Measurements from ENCODE around the gene ADGRG6. TPM values are rescaled to one million over a fixed set of nuclear protein-coding genes. Genes with fewer than 3 reads are reported as not detected.

Gene ADGRG6
- total RNA-seq, 1 experiment from 2014 or later, result 98.7 TPM

DNA sequence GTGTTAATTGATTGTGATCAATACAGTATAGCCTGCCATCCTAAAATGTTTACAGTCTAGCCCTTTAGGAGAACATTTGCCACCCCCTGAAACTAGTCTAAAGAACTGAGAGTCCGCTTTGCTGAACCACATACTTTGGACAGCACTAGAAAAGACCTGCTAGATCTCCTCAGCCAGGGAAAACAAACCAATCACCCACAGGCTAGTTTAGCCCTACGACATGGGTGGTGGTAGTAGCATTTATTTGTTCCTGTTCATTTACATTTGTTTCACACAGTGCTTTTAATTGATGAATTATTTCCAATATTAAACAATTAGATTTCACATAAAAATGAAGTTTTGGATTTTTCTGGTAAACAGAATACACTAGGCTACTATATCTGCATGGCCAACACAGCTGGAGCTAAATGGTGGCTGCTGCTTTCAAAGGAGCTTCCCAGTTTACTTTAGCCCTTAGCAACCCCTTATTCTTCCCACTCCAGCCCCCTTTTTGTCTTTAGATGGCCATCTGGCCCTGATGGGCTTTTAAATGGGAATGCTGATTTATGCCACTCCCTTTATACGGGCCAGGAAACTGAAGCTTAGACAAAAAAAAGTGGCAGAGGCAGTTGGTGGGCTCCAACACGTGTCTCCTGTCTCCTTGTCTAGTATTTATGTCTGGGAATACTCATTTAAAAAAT, 72.4 kb downstream of the ADGRG6 start:
- no peak overlapping the region for H3K4me3 Mint-ChIP-seq (ENCODE audit: unreplicated experiment)
- CTCF ChIA-PET, result no interaction called here
- intact Hi-C loops (cut with micrococcal nuclease; ENCODE audit: unreplicated experiment), result loop anchor here (2.0 kb wide), 1 partner anchor 43 kb away; no protein-coding TSS in a partner anchor
- H3K27me3 ChIP-seq (replicated peaks; ENCODE audit: control insufficient read depth, insufficient read depth, low read length), result no peaks in the 10 kb centered on the region
- no peak overlapping the region for H3K4me3 ChIP-seq (ENCODE audit: low read depth, low read length)
- H3K27ac Mint-ChIP-seq (ENCODE audit: unreplicated experiment), result peak overlapping the region; percentile 35
- peaks cover 41% of the 10 kb centered on the region for H3K36me3 Mint-ChIP-seq (ENCODE audit: insufficient read depth, unreplicated experiment)
- H3K4me1 Mint-ChIP-seq (ENCODE audit: low read depth, unreplicated experiment), result peaks cover 49% of the 10 kb centered on the region
- no peaks in the 10 kb centered on the region for H3K9me3 Mint-ChIP-seq (ENCODE audit: unreplicated experiment)
- no peaks in the 10 kb centered on the region for H3K27me3 Mint-ChIP-seq (ENCODE audit: insufficient read depth, unreplicated experiment)
- no peaks in the 10 kb centered on the region for H3K36me3 ChIP-seq (ENCODE audit: control insufficient read depth, insufficient read depth, low read length)
- POLR2A ChIA-PET, result no interaction called here
- H3K9me3 ChIP-seq, result no peaks in the 10 kb centered on the region
- TF ChIP-seq, protein P1, sequence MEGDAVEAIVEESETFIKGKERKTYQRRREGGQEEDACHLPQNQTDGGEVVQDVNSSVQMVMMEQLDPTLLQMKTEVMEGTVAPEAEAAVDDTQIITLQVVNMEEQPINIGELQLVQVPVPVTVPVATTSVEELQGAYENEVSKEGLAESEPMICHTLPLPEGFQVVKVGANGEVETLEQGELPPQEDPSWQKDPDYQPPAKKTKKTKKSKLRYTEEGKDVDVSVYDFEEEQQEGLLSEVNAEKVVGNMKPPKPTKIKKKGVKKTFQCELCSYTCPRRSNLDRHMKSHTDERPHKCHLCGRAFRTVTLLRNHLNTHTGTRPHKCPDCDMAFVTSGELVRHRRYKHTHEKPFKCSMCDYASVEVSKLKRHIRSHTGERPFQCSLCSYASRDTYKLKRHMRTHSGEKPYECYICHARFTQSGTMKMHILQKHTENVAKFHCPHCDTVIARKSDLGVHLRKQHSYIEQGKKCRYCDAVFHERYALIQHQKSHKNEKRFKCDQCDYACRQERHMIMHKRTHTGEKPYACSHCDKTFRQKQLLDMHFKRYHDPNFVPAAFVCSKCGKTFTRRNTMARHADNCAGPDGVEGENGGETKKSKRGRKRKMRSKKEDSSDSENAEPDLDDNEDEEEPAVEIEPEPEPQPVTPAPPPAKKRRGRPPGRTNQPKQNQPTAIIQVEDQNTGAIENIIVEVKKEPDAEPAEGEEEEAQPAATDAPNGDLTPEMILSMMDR (IDR thresholded peaks at IDR 0.05; ENCODE audit: insufficient read depth in 1 of 2, low read depth in 1 of 2, low read length in 1 of 2, severe bottlenecking in 1 of 2, unreplicated experiment in 1 of 2), result no peak
- no peak for DNase-seq
- BruUV-seq (replicated peaks), result no TSS peak
- H3K4me1 ChIP-seq, result peaks cover 70% of the 10 kb centered on the region

DNA sequence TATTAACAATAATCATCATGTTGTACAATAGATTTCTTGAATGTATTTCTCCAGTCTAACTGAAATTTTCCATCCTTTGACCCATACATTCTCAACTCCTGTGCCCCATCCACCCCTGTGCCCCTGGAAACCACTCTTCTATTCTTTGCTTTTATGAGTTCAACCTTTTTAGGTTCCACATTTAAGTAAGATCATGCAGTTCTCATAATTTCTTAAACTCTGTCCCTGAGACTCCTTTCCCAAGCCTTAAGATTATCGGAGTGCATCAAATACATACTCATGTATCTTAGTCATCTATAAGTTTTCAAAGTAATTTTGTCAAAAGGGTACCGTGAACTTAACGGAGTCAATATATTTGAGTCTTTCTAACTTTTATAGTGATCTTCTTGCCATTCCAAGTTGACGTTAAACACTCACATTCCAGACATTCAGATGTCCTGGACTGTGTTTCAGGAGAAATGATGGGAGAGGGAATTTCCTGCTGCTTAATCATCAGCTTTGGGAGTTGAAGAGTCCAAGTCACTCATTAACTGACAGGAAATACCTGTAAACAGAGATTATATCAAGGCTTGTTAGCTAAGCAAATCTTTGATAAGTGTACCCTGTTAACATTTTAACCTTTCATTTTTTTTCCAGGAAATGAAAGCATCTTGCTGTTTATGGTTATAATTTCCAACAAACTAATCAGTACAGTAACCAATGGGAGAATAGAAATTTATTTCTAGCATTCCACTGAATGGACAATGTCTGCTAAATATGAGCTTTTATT, 73.3 kb downstream of the ADGRG6 start:
- Mint-ChIP-seq H3K36me3 (ENCODE audit: insufficient read depth, unreplicated experiment) (peaks cover 41% of the 10 kb centered on the region), H3K4me1 (ENCODE audit: low read depth, unreplicated experiment) (peaks cover 58% of the 10 kb centered on the region), H3K4me3 (ENCODE audit: unreplicated experiment) (peak overlapping the region; percentile 68), H3K27me3 (ENCODE audit: insufficient read depth, unreplicated experiment) (no peaks in the 10 kb centered on the region), H3K27ac (ENCODE audit: unreplicated experiment) (peak overlapping the region; percentile 75), H3K9me3 (ENCODE audit: unreplicated experiment) (no peaks in the 10 kb centered on the region)
- intact Hi-C loops (cut with micrococcal nuclease; ENCODE audit: unreplicated experiment), result loop anchor here (1.0 to 2.0 kb wide), 6 partner anchors 13 to 143 kb away; no protein-coding TSS in a partner anchor
- POLR2A ChIA-PET, result interaction anchor here (0.7 kb wide), 1 partner anchor 73 kb away, joined by 4 read pairs; the partner anchor contains the start of gene ADGRG6
- H3K4me3 ChIP-seq (ENCODE audit: low read depth, low read length), result no peak overlapping the region
- H3K36me3 ChIP-seq (ENCODE audit: control insufficient read depth, insufficient read depth, low read length), result no peaks in the 10 kb centered on the region
- peak; percentile 61 to 77 for DNase-seq
- no peaks in the 10 kb centered on the region for H3K9me3 ChIP-seq
- peaks cover 75% of the 10 kb centered on the region for H3K4me1 ChIP-seq
- CTCF ChIA-PET, result interaction anchor here (0.9 to 1.6 kb wide), 2 partner anchors 12 to 74 kb away, joined by 3 read pairs; partner anchors contain the start of gene ADGRG6
- TF ChIP-seq, protein P1 (IDR thresholded peaks at IDR 0.05; ENCODE audit: insufficient read depth in 1 of 2, low read depth in 1 of 2, low read length in 1 of 2, severe bottlenecking in 1 of 2, unreplicated experiment in 1 of 2), result no peak
- no peaks in the 10 kb centered on the region for H3K27me3 ChIP-seq (replicated peaks; ENCODE audit: control insufficient read depth, insufficient read depth, low read length)
- BruUV-seq (replicated peaks), result no TSS peak

DNA sequence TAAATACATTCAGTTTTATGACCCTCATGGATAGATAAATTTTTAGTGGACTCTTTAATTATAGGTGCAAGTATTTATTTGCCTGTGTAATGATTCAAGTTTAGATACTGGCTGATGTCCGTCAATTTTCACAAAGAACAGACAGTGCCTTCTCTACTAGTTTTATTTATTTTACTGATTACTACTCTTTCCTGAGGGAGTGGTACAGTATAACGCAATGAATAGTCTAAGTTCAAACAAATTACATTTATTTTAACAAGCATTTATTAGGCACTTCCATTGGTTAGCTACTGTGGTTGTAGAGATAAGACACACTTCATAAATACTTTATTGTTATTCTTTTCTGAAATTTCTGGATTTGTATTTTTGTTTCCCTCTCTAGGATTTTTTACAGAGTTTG, 74.3 kb downstream of the ADGRG6 start:
- CTCF ChIA-PET, result interaction anchor here (1.6 kb wide), 1 partner anchor 75 kb away, joined by 3 read pairs; the partner anchor contains the start of gene ADGRG6
- peaks cover 66% of the 10 kb centered on the region for H3K4me1 Mint-ChIP-seq (ENCODE audit: low read depth, unreplicated experiment)
- H3K4me1 ChIP-seq, result peaks cover 82% of the 10 kb centered on the region
- H3K4me3 Mint-ChIP-seq (ENCODE audit: unreplicated experiment), result no peak overlapping the region
- H3K27ac Mint-ChIP-seq (ENCODE audit: unreplicated experiment), result no peak overlapping the region
- H3K36me3 Mint-ChIP-seq (ENCODE audit: insufficient read depth, unreplicated experiment), result peaks cover 43% of the 10 kb centered on the region
- H3K27me3 Mint-ChIP-seq (ENCODE audit: insufficient read depth, unreplicated experiment), result no peaks in the 10 kb centered on the region
- intact Hi-C loops (cut with micrococcal nuclease; ENCODE audit: unreplicated experiment), result no loop called here
- H3K9me3 ChIP-seq, result no peaks in the 10 kb centered on the region
- TF ChIP-seq, protein P1 (IDR thresholded peaks at IDR 0.05; ENCODE audit: insufficient read depth in 1 of 2, low read depth in 1 of 2, low read length in 1 of 2, severe bottlenecking in 1 of 2, unreplicated experiment in 1 of 2), result no peak
- no peak overlapping the region for H3K4me3 ChIP-seq (ENCODE audit: low read depth, low read length)
- POLR2A ChIA-PET, result no interaction called here
- no peak for DNase-seq
- H3K27me3 ChIP-seq (replicated peaks; ENCODE audit: control insufficient read depth, insufficient read depth, low read length), result no peaks in the 10 kb centered on the region
- no TSS peak for BruUV-seq (replicated peaks)
- no peaks in the 10 kb centered on the region for H3K9me3 Mint-ChIP-seq (ENCODE audit: unreplicated experiment)
- H3K36me3 ChIP-seq (ENCODE audit: control insufficient read depth, insufficient read depth, low read length), result no peaks in the 10 kb centered on the region

Measured in Caco-2 (cell line).